Osteocyte (in vitro differentiated cells): ENCODE results near the gene FOXD1. TPM values are rescaled to one million over a fixed set of nuclear protein-coding genes. Genes with fewer than 3 reads are reported as not detected.

ENCODE experiments used
- DNase-seq: peaks from one replicate; pipeline ENCODE4 v3.0.0; 2021; ENCODE audit warnings: mixed read lengths; ENCODE audit not compliant: unreplicated experiment; ENCODE audit errors: extremely low spot score
- H3K27ac Mint-ChIP-seq: one replicate; pipeline ENCODE4 v1.8.0; 2021; ENCODE audit warnings: mild to moderate bottlenecking, mixed read lengths; ENCODE audit not compliant: unreplicated experiment
- H3K27me3 Mint-ChIP-seq: one replicate; pipeline ENCODE4 v1.8.0; 2021; ENCODE audit warnings: mixed read lengths; ENCODE audit not compliant: unreplicated experiment
- H3K36me3 Mint-ChIP-seq: one replicate; pipeline ENCODE4 v1.8.0; 2021; ENCODE audit warnings: mixed read lengths; ENCODE audit not compliant: unreplicated experiment
- H3K4me1 Mint-ChIP-seq: one replicate; pipeline ENCODE4 v1.8.0; 2021; ENCODE audit warnings: mixed read lengths; ENCODE audit not compliant: unreplicated experiment
- H3K4me3 Mint-ChIP-seq: one replicate; pipeline ENCODE4 v1.8.0; 2021; ENCODE audit warnings: mild to moderate bottlenecking, moderate library complexity, mixed read lengths; ENCODE audit not compliant: unreplicated experiment
- H3K9me3 Mint-ChIP-seq: one replicate; pipeline ENCODE4 v1.8.0; 2021; ENCODE audit warnings: mixed read lengths; ENCODE audit not compliant: unreplicated experiment
- total RNA-seq: library from RNA; stranded (reverse); gene quantifications from 2 replicates; pipeline ENCODE4 v1.2.1, GENCODE V29; 2021
- TF ChIP-seq, protein P1 (sequence below): fragments of 200-600 bp; sonication (generic); IDR thresholded peaks from 2 replicates; pipeline ENCODE4 v1.5.0; 2021; ENCODE audit warnings: antibody characterized with exemption, mild to moderate bottlenecking, moderate library complexity

The FOXD1 gene
- total RNA-seq, 1 donor from 2014 or later = 64.1 TPM

DNA sequence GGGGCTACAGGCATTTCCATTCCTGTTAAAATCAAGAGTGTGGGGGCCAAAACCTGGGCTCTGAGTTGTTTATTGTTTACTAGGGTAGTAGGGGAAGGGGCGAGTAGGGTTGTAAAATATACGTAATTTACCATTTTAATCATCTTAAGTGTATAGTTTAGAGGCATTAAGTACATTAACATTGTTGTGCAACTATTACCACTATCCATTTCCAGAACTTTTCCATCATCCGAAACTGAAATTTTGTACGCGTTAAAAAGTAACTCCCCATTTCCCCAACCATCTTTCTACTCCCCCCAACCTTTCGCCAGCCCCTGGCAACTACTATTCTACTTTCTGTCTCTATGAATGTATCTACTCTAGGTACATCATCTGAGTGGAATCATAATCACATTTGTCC lies 3.6 kb upstream of the FOXD1 start:
- DNase-seq = no peak
- no peak overlapping the region for H3K27ac Mint-ChIP-seq
- H3K4me1 Mint-ChIP-seq = peaks cover 22% of the 10 kb centered on the region
- H3K36me3 Mint-ChIP-seq = no peaks in the 10 kb centered on the region
- H3K9me3 Mint-ChIP-seq = no peaks in the 10 kb centered on the region
- TF ChIP-seq, protein P1, sequence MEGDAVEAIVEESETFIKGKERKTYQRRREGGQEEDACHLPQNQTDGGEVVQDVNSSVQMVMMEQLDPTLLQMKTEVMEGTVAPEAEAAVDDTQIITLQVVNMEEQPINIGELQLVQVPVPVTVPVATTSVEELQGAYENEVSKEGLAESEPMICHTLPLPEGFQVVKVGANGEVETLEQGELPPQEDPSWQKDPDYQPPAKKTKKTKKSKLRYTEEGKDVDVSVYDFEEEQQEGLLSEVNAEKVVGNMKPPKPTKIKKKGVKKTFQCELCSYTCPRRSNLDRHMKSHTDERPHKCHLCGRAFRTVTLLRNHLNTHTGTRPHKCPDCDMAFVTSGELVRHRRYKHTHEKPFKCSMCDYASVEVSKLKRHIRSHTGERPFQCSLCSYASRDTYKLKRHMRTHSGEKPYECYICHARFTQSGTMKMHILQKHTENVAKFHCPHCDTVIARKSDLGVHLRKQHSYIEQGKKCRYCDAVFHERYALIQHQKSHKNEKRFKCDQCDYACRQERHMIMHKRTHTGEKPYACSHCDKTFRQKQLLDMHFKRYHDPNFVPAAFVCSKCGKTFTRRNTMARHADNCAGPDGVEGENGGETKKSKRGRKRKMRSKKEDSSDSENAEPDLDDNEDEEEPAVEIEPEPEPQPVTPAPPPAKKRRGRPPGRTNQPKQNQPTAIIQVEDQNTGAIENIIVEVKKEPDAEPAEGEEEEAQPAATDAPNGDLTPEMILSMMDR = no peak
- no peak overlapping the region for H3K4me3 Mint-ChIP-seq
- peaks cover 47% of the 10 kb centered on the region for H3K27me3 Mint-ChIP-seq

DNA sequence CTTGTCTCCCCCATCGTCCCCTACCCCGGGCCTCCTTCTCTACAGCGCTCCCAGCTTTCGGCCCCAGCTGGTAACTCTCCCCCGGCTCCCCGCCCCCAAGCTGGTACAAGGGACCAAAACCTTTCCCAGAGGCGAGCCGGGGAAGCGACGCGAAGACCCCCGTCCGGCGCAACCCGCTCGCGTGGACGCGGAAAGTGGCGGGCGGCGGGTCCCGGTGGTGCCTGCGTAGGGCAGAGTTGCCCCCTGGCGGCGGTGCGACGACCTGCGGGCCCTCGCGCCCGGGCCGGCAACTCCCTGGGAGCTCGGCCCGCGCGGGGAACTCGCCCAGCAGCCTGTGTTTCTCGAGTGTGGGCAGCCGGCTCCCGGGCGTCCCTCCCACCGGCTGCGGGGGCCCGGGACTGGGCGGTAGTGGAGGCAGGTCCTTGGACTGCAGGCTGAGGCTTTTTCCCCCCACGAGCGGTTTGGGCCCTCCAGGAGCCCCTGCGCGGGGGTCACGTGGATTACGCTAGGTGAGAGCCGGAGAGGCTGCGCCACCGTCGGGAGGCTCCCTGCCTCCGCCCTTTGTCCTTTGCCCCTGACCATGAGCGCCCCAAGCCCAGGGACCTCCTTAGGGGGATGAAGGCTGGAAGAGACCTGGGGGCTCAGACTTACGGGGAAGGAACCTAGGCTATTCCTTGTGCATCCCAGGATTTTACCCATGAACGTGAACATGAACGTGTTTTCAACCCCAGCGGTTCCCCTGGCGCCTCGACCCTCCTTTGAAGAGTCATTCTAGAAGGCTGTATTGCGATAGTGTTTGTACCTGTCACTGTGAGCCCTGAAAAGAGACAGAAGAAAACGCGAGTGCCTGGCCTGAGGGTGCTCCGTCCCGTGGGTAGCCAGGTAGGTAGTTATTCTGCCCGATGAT lies 2.9 kb upstream of the FOXD1 start:
- TF ChIP-seq, protein P1 = peak; percentile 99
- H3K4me1 Mint-ChIP-seq = peaks cover 22% of the 10 kb centered on the region
- no peak overlapping the region for H3K27ac Mint-ChIP-seq
- H3K4me3 Mint-ChIP-seq = peak overlapping the region; percentile 71
- H3K27me3 Mint-ChIP-seq = peaks cover 47% of the 10 kb centered on the region
- H3K36me3 Mint-ChIP-seq = peaks cover 4% of the 10 kb centered on the region
- no peaks in the 10 kb centered on the region for H3K9me3 Mint-ChIP-seq
- peak; percentile 93 for DNase-seq

DNA sequence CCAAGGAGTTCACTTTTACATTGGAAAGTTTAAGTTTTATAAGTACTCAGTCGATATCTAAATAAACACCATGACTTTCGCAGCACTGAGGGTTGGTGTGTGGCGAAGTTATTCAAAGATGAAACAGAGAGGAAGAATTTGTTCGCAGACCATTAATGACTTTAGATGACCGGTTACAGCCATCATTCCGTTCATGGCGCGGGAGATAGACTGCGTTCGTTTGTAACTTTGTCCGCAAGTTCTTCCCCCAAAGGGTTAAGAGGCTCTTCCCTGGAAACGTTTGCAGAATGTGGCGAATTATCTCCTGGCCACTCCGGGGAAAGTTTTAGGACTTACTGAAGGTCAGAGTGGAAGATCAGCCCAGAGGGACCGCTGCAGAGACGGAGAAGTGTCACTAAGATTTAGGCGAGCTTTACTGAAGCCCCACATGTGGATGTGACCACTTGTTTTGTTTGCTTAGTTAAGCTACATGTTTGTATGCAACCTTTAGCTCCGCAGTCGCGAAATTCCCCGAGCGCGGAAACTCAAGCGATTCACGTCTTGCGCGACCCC lies 2.2 kb upstream of the FOXD1 start:
- Mint-ChIP-seq H3K36me3 (peaks cover 10% of the 10 kb centered on the region), H3K27me3 (peaks cover 47% of the 10 kb centered on the region), H3K4me3 (peak overlapping the region; percentile 71), H3K9me3 (no peaks in the 10 kb centered on the region), H3K4me1 (peaks cover 28% of the 10 kb centered on the region), H3K27ac (no peak overlapping the region)
- DNase-seq = no peak
- TF ChIP-seq, protein P1 = no peak

DNA sequence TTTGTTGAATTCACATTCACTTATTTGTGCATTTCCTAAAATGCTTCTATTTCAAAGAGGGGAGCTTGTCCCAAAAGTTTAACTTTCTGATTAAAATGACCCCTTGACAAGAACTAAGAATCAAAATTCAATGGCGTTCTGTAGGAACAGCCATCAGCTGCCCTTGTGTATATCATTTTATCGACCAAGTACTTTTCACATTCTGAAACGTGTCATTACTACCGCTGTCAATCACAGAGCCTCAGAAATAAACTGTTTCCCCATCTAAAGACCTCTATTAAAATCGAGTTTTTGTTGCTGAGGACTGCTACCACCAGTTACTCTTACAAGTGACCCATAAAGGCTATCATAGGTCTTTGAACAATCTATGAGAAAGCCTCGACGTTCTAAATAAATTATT lies 1.6 kb upstream of the FOXD1 start:
- peaks cover 45% of the 10 kb centered on the region for H3K27me3 Mint-ChIP-seq
- TF ChIP-seq, protein P1 = no peak
- H3K4me1 Mint-ChIP-seq = peaks cover 32% of the 10 kb centered on the region
- no peak overlapping the region for H3K27ac Mint-ChIP-seq
- H3K4me3 Mint-ChIP-seq = peak overlapping the region; percentile 71
- H3K9me3 Mint-ChIP-seq = no peaks in the 10 kb centered on the region
- H3K36me3 Mint-ChIP-seq = peaks cover 14% of the 10 kb centered on the region
- no peak for DNase-seq
